Stimulated activated CD4-positive, alpha-beta T cell treated with anti-CD3 and anti-CD28 coated beads, Interleukin-15, amount 100 ng/mL, for 24 hours (primary cell): ENCODE measurements around the gene TSSK2.

Experiments used
- DNase-seq: peaks from one replicate; pipeline ENCODE4 v3.0.0-alpha.2; 2020

Gene TSSK2

DNA sequence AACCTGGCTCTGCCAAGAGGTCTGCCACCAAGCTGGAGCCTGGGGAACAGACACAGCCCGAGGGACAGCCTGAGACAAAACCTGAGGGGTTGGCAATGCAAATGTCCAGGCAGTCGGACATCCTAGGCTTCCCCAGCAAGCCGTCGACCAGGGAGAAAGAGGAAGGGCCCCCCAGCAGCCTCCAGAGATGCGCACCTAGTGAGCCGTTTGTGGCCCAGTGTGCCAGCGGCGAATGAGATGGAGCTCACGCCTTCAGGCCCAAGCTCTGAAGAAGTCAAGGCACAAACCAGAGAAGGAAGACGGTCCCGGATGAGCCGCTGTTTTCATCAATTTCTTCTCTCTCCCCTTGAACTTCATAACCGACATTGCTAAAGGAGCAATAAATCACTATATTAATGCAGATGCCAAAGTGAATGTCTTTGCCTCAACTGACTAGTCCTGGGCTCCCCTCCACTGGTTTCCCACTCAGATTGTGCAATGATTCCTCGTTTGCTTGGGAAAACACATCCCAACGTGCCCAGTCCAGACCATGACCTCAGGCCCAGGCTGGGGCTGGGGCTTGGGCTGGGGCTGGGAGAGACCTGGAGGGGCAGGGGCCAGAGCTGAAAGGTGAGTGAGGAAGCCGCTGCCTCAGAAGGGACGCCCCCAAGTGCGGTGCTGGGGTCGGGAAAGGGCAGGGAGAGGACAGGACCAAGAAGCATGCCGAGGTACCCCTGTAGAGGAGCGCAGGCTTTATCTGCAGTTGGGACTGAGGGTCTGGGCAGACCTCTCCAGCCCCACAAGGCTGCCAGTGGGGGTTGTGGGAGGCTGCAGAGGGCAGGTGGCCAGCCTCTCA is 5.4 kb upstream of the TSSK2 start:
- DNase-seq = no peak

DNA sequence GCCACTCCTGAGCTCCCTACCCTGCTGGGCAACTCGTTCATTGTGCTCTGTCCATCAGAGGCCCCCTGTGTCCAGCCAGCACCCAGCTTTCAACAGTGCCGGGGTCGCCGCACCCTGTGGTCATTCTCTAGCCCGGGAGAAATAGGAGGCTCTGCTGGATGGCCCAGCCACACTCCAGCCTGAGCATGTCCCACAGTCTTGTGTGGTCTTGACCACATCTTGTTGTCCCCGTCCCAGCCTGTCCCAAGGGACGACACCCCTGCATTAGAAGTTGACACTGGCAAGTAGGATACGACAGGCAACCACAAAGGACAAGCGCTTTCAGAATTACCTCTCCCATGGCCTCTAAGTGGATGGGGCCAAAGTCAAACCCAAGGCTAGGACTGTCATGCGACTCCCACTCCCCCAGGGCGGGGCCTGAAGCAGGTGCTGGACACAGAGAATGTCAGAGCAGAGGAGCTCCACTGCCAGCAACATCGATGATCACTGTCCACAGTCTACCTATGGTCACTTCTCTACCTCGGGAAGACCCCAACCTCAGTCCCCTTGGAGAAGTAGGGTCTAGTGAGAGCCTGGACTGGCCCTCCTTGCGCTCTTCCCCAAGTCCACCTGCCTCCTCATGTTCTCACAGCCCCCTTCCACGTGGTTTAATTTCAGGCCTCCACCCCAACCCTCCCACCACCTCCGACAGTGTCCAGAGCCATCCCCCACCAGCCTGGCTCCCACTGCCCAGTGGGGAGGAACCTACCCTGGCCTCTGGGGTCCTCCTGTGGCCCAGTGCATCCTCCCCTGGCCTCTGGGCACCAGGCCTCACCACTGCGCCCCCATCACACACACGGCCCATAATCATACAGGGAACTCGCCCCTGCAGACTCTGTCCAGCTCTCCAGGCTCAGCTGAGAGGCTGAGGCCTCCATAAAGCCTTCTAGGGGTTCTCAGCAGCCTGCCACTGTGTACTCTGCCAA is 4.5 kb upstream of the TSSK2 start:
- DNase-seq = no peak

DNA sequence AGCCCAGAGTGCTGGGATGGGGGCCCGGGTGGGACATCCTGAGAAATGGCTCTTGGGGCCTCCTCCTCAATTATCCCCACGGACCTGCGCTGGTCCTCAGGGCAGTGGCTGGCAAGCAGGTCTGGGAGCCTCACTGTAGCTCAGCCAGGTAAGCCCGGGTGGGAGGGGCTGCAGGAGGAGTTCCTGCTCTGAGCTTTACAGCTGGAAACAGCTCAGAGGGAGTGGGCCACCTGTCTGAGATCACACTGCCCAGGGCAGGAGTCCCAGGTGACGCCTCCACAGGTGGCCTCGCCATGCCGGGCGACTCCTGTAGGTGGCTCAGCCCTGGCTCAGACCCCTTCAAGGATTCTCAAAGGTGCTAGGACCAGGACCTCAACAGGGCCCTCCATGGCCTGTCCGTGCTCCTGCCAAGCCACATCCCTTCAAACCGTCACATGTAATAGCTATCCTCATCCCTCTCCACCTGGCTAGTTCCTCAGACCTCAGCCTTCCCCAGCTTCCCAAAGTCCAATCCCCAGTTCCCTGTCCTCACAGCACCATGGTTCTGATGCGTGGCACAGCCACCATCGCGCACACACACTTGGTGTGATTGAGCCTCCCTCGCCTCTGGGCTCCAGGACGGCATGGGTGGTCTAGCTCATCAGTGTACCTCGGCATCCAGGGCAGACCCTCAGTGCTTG is 3.6 kb upstream of the TSSK2 start:
- no peak for DNase-seq

DNA sequence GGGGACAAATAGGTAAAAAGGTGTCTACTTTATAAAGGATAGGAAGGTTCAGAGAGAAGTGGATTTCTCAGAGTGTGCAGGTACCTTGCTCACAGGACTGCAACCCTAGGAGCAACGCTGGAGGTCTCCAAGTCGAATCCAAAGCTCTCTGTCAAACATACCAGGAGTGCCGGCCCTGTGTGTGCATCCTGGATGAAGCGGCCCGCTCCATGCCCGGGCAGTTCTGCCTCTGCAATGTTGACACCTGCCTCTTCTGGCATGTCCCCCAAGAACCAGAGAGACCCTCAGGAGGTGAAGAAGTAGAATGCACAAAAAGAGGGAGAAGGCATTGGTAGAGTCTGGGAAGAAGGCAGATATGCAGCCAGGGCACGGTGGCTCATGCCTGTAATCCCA is 3.1 kb upstream of the TSSK2 start:
- DNase-seq = no peak

DNA sequence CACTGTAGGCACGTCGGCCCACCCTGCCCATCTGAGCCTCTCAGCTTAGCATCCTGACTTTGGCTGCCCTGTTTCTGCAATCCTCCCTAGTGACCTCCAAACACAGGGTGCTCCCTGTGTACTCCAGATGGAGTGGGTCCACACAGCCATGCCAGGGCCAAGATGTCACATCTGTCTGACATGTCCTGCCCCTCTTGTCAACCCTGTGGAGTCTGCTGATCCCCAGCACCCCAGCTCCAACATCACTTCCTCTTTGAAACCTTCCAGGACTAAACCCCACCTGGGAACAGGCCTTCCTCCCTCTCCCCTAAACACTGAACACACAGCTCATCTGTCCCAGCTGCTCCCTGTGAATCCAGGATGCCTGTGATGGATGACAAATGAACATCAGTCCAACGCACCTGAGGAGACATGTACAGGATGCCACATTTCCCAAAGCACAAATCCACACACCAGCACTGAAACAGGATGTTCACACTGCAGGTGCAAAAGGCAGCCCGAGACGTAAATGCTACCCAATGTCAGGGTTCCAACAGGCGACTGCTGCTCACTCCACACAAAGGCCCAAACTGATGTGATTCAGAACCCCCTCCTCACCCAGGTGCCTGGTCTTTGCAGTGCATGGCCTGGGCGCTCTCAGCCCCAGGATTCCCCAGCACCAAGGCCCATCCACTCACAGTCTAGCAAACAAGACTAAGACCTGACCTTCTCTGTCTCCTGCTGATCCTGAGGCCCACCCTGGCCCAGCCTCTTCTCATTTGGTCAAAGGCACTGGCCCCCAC is 2.0 kb upstream of the TSSK2 start:
- DNase-seq = no peak

DNA sequence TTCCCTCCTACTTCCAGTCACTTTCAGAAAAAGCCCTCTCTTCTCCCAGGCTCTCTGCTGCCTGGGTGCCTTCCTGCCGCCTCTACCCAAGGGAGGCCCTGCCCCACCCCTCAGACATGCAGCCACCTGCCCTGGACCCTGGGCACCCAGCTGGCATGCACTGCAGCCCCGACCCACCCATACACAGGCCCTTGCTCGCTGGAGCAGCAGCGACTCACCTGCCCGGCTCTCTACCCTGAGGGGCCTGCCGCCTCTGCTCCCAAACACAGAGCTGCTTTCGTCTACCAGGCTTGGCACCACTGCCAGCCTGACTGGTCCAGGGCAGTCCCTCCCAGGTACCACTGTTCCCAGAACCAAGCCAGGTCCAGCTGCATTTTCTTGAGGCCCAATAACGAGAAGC is 1.2 kb upstream of the TSSK2 start:
- DNase-seq = no peak

DNA sequence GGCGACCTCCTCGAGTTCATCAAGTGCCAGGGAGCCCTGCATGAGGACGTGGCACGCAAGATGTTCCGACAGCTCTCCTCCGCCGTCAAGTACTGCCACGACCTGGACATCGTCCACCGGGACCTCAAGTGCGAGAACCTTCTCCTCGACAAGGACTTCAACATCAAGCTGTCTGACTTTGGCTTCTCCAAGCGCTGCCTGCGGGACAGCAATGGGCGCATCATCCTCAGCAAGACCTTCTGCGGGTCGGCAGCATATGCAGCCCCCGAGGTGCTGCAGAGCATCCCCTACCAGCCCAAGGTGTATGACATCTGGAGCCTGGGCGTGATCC is 542 bp downstream of the TSSK2 start:
- DNase-seq = no peak

DNA sequence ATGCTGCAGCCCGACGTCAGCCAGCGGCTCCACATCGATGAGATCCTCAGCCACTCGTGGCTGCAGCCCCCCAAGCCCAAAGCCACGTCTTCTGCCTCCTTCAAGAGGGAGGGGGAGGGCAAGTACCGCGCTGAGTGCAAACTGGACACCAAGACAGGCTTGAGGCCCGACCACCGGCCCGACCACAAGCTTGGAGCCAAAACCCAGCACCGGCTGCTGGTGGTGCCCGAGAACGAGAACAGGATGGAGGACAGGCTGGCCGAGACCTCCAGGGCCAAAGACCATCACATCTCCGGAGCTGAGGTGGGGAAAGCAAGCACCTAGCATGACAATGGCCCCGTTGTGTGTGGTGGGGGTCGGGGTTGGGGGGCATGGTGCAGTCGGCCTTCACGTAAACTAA is 1.0 kb downstream of the TSSK2 start:
- DNase-seq = no peak

DNA sequence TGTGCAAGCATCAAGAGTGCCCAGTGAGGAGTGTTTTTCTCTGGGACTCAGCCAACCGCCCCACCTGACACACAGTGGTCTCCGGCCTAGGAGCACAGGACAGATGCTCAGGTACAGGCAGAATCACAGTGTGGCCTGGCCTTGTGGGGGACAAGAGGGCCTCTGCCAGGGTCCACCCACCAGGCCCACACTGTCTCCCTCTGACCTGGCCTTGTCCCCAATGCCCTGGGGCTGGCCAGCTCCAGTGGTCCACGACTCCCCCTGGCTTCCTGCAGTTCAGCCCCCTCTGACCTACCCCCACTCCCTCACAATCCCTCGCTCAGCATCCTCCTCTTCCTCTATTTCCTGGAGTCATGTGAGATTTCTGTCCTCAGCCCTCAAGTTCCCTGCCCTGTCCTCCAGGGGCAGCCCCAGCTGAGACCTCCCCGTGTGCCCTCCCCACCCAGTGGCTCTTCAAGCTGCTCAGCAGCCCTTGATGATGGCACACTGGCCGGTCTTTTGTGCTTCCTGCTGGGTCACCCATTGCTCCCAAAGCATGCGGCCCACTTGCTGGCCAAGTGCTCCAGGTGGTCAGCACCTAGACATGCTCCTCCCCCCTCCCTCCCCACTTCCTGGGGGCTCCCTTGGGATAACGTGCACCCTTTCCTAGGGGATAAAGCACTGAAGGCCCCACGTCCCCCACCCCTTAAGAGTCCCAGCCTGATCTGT is 1.7 kb downstream of the TSSK2 start:
- no peak for DNase-seq

DNA sequence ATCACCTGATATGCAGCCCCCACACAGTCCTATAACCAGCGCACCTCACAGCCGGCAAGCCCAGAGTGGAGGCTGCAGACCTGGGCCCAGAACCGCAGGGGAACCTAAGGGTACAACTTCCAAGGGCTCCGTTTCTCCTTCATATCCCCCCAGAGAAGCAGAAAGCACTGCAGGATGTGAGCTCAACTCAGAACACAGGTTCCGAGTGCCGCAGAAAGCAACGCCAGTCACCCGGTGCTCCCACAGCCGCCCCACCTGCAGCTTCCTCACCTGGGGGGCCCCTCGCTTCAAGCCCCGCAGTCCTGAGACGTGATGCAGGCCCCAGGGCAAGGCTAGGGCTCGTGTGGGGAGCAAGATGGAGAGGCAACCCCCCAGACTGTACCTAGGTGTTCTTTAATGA is 2.5 kb downstream of the TSSK2 start:
- DNase-seq = no peak

DNA sequence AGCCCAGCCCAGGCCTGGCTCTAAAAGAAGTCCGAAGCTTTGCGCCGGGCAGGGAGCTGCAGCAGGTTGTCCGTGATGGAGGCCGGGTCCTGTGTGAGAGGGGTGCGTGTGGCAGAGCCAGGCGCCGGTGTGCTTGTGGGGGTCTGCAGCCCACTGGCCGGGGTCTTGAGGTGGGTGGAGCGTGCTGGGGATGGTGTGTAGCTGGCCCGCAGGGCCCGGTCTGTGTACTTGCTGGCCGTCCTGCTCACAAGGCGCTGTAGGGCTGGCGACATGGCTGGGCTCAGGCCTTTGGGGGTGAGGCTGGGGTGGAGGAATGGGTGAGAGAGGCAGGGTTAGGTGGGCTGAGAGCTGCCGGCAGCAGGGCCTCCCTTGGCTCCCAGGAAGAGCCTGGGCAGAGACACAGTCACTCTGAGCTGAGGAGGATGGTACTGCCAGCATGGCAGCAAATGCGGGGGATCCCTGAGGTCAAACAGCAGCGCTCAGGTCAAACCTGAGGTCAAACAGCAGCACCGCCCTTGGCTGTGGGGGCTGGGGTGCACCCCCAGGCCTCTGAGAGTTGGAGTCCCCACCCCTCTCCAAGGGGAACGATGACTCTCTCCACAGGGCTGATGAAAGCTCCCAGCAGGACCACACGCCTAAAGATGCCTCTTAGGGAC is 3.2 kb downstream of the TSSK2 start:
- no peak for DNase-seq

DNA sequence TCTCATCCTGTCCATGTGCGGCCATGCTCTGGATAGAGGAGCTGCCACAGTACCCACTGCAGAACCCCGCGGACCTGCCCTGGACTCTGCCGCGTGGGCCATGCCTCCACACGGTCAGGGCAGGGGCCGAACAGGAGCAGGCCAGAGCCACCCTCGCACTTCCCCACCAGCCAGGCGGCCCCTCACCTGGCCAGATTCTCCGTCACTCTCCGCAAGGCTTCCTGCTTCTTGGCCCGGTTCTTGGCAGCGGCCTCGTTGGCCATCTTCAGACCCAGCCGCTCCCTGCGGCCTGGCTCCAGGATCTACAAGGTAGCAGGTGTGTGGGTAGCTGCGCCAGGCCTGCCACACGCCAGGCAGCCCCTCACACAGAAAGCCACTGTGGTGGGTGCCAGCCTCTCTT is 3.8 kb downstream of the TSSK2 start:
- no peak for DNase-seq

DNA sequence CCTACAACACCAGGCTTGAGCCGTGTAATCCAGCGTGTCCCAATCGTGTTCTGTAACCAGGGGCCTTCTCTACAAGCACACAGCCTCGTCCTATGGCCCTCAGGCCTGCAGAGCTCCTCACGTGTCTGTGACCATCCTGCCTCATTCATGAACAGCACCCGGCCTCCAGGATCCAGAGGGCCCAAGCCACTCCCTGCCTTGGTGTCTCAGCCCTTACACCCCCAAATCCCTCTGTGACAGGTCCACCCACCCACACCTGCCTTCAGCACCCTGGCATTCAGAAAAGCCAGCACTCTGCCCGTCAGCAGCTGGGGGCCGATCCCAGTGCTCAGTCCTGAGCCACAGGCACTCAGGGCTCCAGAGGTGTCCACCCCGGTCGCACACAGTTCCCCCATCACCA is 5.8 kb downstream of the TSSK2 start:
- DNase-seq = no peak

DNA sequence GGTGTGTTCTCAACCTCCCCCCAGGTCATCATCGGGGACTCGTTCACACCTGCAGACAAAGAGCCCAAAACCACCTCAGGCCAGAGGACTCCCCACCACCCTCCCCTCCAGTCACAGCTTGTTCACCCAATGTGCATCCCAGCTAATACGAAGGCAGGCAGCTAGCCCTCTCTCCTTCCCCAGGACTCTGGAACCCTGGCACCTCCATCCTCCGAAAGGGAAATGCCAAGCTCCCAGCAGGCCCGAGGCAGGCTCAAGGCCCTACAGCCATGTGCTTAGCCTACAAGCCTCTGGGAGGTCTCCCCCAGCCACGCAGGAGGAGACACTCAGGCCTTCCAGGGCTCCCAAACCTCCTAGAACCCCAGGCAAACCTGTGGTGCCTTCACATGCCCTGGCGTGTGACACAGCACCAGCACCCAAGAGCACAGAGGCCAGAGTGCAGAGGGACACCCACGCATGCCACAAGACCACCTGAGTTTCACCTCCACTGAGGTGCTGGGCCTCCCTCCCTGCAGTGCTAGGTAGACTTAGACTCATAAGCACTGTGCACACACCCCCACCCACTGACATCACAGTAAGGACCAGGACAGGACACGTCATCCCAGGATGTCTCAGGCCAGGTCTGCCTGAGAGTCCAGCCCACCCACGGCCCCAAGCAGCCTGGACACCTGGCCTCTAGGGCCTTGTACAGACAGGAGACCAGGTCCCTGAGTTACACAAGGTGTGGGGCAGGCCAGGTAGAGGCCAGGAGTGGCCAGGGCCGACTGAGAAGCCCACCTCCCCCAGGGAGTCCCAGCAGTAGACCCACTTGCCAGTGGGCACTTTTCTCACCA is 6.5 kb downstream of the TSSK2 start:
- no peak for DNase-seq

DNA sequence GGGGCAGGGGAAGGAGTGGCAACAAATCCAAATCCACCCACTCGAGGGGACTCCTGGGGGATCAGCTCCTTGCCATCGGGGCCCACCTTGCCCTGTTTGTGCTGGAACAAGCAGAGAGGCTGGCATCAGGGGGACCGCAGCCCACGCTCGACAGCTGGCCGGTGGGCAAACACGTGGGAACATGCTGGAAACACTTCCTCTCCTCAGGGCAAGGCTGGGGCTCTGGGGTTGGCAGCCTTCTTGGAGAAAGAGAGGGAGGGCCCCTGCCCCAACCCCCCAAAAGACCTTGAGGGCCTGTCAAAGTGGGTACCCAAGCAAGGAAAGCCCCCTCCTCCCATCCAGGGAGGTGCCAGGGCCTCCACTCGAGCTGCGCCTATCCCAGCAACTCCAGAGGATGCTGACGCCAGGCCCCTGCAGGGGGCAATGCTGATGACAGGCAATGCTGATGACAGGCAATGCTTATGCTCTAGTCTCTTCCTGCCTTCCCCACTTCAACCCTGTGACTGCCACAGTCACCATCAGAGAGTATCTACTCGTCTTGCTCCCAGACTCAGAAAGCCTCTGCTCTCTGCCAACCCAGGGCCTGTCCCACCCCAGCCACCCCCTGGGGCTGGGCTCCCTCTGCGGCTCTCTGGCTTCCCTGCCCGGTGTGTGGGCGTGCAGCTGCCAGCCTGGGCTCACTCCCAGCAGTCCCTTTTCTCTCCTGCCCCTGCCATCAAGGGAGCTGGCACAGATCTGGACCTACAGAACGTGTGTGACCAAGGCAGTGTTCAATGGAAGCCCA is 7.3 kb downstream of the TSSK2 start:
- DNase-seq = no peak

DNA sequence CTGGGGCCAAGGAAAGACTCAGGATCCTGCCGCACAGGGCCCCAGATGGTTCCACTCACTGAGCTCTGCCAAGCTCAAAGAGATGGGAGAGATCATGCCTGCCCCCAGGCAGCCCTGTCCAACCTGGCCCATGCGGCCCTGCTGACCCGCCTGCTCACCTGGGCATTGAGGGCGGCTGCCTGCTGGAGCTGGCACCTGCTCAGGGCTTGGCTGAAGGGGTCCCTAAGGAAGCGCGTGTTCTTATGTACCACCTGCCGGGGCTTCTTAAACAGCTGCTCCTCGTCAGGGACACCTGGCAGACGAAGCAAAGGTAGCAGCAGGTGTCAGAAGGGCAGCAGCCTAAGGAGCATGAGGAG is 7.9 kb downstream of the TSSK2 start:
- no peak for DNase-seq

DNA sequence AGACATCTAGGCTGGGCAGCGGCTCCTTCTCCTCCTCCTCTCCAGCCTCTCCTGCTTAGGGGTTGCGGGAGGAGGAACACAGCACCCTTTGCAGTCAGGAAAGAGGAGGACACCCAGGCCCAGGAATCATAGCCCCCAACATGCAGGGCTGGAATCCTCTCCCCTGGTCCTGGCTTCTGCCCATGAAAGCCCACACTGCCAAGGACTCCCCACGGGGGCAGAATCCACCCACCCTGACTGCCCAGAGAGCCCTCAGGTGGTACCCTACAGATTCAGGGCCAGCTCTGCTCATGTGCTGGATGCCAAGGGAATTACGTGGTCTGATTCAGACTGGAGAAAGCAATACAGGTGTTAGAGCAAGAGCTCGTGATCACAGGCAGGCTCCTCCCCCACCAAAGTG is 8.9 kb downstream of the TSSK2 start:
- DNase-seq = no peak

DNA sequence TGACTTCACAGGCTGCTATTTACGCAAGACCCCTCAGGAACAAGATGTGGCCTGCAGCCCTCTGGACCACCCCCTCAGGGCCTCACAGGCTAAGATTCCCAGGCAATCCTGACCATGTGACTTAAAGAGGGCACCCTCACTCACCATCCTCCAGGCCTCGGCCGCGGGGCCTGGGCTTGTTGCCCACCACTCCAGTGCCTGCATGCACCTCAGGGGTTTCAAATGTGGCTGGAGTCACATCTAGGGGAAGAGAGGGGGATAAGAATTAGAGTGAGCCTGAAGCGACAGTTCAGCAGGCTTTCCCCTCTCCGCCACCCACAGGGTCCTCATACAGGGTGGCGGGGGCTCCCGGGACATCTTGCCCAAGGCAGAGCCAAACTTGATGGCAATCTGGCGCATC is 11.3 kb downstream of the TSSK2 start:
- DNase-seq = no peak

DNA sequence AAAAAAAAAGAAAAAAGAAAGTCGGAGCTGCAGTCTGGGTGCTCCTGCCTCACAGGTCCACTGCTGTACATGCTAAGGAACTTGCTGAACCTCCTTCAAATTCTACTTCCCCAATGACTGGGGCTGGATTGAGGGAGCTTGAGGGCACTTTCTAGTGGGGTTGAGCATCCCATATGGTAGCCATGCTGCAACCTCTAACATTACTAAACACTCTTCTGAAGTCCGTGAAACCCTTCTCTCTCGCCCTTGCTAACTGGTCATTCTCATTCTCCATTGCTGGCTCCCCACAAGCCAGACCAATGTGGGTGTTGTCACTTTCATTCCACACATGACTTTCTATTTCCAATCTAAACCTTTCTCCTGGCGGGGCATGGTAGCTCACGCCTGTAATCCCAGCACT is 12.1 kb downstream of the TSSK2 start:
- DNase-seq = no peak

DNA sequence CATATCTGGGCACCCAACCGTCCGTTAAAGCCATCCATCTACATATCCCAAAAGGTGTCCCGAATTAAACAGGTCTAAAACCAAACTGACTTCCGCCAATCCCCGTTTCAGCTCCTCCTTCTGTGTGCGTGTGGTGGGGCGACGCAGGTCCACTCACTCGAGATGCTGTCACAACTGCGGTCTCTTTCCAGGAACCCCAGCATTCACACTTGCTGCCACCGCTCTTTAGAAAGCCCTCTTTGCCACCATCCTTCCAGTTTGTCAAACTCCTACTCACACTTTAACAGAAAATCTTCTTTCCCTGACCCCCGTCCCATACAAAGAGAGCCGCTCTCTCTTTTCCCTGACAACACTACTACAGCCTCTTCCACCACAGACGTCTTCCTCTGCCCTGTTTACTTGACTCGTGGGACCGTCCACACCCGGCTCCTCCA is 12.9 kb downstream of the TSSK2 start:
- DNase-seq = peak; percentile 58
